Astrocyte (in vitro differentiated cells and primary cell): ENCODE measurements around the gene LAP3. TPM values are rescaled to one million over a fixed set of nuclear protein-coding genes. Genes with fewer than 3 reads are reported as not detected.

Source experiments
- DNase-seq: peaks from one replicate; pipeline ENCODE4 v3.0.0-alpha.2; 2010; ENCODE audit warnings: low read depth
- FAIRE-seq: peaks from 2 replicates; lab custom pipeline; 2011; peaks lifted over from hg19 to GRCh38; lab: Jason Lieb, UNC
- H2AFZ ChIP-seq: 2 replicates; pipeline ENCODE4 v1.6.0; 2012; ENCODE audit warnings: low read depth, low read length, inconsistent platforms
- H3K27ac ChIP-seq: 2 replicates; pipeline ENCODE4 v1.5.1; 2011; ENCODE audit warnings: low read depth, low read length, inconsistent platforms
- H3K27me3 ChIP-seq: 2 replicates; pipeline ENCODE4 v1.6.0; 2011; ENCODE audit warnings: low read length, inconsistent platforms; ENCODE audit not compliant: insufficient read depth
- H3K36me3 ChIP-seq: 2 replicates; pipeline ENCODE4 v1.5.1; 2011; ENCODE audit warnings: low read length, inconsistent platforms; ENCODE audit not compliant: insufficient read depth
- H3K4me1 ChIP-seq: 2 replicates; pipeline ENCODE4 v1.5.1; 2011; ENCODE audit warnings: low read length, inconsistent platforms; ENCODE audit not compliant: insufficient read depth
- H3K4me2 ChIP-seq: 2 replicates; pipeline ENCODE4 v1.6.0; 2012; ENCODE audit warnings: low read length, inconsistent platforms
- H3K4me3 ChIP-seq: 2 replicates; pipeline ENCODE4 v1.5.1; 2011; ENCODE audit warnings: low read depth, mild to moderate bottlenecking, low read length, inconsistent platforms; ENCODE audit not compliant: insufficient read depth
- H3K79me2 ChIP-seq: 2 replicates; pipeline ENCODE4 v1.6.0; 2012; ENCODE audit warnings: mild to moderate bottlenecking, low read length, inconsistent platforms; ENCODE audit not compliant: insufficient read depth
- H3K9ac ChIP-seq: 2 replicates; pipeline ENCODE4 v1.6.0; 2012; ENCODE audit warnings: mild to moderate bottlenecking, low read length, inconsistent platforms
- H3K9me3 ChIP-seq: 2 replicates; pipeline ENCODE4 v1.5.1; 2012; ENCODE audit warnings: low read depth, mild to moderate bottlenecking, low read length, inconsistent platforms; ENCODE audit not compliant: insufficient read depth
- H4K20me1 ChIP-seq: 2 replicates; pipeline ENCODE4 v1.6.0; 2012; ENCODE audit warnings: low read length, inconsistent platforms; ENCODE audit not compliant: insufficient read depth
- H3K27ac Mint-ChIP-seq: one replicate; pipeline ENCODE4 v1.8.0; 2021; ENCODE audit warnings: mild to moderate bottlenecking, mixed read lengths; ENCODE audit not compliant: unreplicated experiment
- H3K27me3 Mint-ChIP-seq: one replicate; pipeline ENCODE4 v1.8.0; 2021; ENCODE audit warnings: low read depth, mixed read lengths; ENCODE audit not compliant: unreplicated experiment
- H3K36me3 Mint-ChIP-seq: one replicate; pipeline ENCODE4 v1.8.0; 2021; ENCODE audit warnings: low read depth, mixed read lengths; ENCODE audit not compliant: unreplicated experiment
- H3K4me1 Mint-ChIP-seq: one replicate; pipeline ENCODE4 v1.8.0; 2021; ENCODE audit warnings: low read depth, mixed read lengths; ENCODE audit not compliant: unreplicated experiment
- H3K4me3 Mint-ChIP-seq: one replicate; pipeline ENCODE4 v1.8.0; 2021; ENCODE audit warnings: mild to moderate bottlenecking, moderate library complexity, mixed read lengths; ENCODE audit not compliant: unreplicated experiment
- H3K9me3 Mint-ChIP-seq: one replicate; pipeline ENCODE4 v1.8.0; 2021; ENCODE audit warnings: mild to moderate bottlenecking, mixed read lengths; ENCODE audit not compliant: unreplicated experiment
- EZH2 ChIP-seq: IDR thresholded peaks from 2 replicates; pipeline ENCODE4 v1.6.1; 2012; ENCODE audit warnings: mild to moderate bottlenecking, low read length, inconsistent platforms; ENCODE audit not compliant: insufficient read depth
- total RNA-seq: library from RNA; stranded (reverse); gene quantifications from 2 replicates; pipeline ENCODE4 v1.2.1, GENCODE V29; 2021
- TF ChIP-seq, protein P1 (sequence below): IDR thresholded peaks from 2 replicates; pipeline ENCODE4 v1.5.1; 2011; ENCODE audit warnings: low read depth, mild to moderate bottlenecking, inconsistent platforms, low read length, moderate library complexity; ENCODE audit not compliant: insufficient read depth

The LAP3 gene
- total RNA-seq, 1 donor from 2014 or later: 163 TPM

DNA sequence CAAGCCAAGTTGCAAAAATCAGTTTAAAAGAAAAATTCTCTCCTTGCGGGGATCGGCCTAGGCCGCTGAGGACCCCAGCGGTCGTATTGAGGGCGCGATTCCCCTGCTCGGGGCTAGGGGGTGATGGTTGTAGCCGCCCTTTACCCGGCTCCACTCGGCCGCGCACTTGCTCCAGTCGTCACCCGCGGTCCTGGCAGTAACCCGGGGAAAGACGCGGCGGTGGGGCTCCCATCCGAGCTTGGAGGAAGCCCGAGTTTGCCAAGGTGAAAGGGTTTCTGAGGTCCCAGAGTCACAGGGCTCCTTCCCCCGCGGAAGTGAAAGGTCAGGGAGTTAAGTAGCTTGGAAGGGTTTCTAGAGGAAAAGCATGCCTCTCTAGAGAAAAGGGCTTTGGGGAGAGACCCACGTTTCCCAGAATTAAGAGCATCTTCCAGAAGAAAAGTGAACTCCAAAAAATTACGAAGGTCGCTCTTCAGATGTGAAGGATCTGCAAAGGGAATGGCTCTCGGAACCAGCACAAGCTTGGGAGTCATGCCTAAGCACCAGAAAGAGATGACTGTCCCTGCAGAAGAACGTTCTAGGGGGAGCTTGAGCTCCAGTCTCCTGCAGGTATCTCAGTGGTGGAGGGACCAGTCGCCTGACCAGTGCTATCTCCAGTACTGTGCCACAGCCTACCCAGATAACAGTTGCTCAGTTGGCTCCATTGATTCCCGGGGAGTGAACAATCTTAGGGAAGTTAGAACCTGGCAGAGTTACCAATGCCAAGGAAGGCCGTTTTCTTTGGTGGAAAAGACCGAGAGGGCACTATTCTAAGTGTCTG, 875 bp downstream of the LAP3 start:
- peak overlapping the region; percentile 93 for H3K27ac Mint-ChIP-seq
- peaks cover 9% of the 10 kb centered on the region for H3K36me3 Mint-ChIP-seq
- no peaks in the 10 kb centered on the region for H3K9me3 ChIP-seq
- H3K4me3 ChIP-seq: peak overlapping the region; percentile 91
- no peaks in the 10 kb centered on the region for H3K27me3 Mint-ChIP-seq
- peak overlapping the region; percentile 90 for H3K9ac ChIP-seq
- no peaks in the 10 kb centered on the region for H3K27me3 ChIP-seq
- peak overlapping the region; percentile 96 for H3K4me2 ChIP-seq
- peak; percentile 2 for DNase-seq
- FAIRE-seq: no peak
- peak overlapping the region; percentile 79 for H2AFZ ChIP-seq
- peaks cover 19% of the 10 kb centered on the region for H3K79me2 ChIP-seq
- H3K36me3 ChIP-seq: peaks cover 10% of the 10 kb centered on the region
- no peak for TF ChIP-seq EZH2
- TF ChIP-seq, protein P1, sequence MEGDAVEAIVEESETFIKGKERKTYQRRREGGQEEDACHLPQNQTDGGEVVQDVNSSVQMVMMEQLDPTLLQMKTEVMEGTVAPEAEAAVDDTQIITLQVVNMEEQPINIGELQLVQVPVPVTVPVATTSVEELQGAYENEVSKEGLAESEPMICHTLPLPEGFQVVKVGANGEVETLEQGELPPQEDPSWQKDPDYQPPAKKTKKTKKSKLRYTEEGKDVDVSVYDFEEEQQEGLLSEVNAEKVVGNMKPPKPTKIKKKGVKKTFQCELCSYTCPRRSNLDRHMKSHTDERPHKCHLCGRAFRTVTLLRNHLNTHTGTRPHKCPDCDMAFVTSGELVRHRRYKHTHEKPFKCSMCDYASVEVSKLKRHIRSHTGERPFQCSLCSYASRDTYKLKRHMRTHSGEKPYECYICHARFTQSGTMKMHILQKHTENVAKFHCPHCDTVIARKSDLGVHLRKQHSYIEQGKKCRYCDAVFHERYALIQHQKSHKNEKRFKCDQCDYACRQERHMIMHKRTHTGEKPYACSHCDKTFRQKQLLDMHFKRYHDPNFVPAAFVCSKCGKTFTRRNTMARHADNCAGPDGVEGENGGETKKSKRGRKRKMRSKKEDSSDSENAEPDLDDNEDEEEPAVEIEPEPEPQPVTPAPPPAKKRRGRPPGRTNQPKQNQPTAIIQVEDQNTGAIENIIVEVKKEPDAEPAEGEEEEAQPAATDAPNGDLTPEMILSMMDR: no peak
- H4K20me1 ChIP-seq: peaks cover 24% of the 10 kb centered on the region
- peaks cover 15% of the 10 kb centered on the region for H3K4me1 ChIP-seq
- H3K4me3 Mint-ChIP-seq: peak overlapping the region; percentile 91
- H3K9me3 Mint-ChIP-seq: no peaks in the 10 kb centered on the region
- peaks cover 14% of the 10 kb centered on the region for H3K4me1 Mint-ChIP-seq
- peak overlapping the region; percentile 79 for H3K27ac ChIP-seq

DNA sequence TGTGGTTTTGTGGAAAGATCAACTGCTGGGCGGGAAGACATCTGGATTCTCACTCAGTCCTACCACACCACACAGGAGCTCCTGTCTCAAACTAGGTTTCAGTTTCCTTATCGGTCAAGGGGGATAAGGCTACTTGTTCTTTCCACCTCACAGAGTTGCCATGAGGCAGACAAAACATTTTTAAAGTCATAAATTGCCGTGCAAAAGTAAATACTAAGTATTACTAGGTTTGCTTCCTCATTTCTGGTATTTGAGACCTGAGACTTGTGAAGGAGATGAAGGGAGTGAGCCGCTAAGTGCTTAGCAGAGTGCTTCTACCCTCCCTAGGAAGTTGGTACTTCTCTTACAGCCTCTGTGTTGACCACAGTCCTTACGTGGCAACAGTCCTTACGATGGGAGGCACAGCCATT, 1.5 kb downstream of the LAP3 start:
- Histone ChIP-seq H3K9ac (peak overlapping the region; percentile 90), H4K20me1 (peaks cover 24% of the 10 kb centered on the region), H3K27me3 (no peaks in the 10 kb centered on the region), H2AFZ (no peak overlapping the region), H3K4me3 (peak overlapping the region; percentile 91), H3K36me3 (peaks cover 12% of the 10 kb centered on the region), H3K79me2 (peaks cover 19% of the 10 kb centered on the region), H3K27ac (no peak overlapping the region), H3K4me2 (peak overlapping the region; percentile 96), H3K9me3 (no peaks in the 10 kb centered on the region), H3K4me1 (peaks cover 15% of the 10 kb centered on the region)
- DNase-seq (no peak), FAIRE-seq (no peak)
- no peaks in the 10 kb centered on the region for H3K9me3 Mint-ChIP-seq
- peaks cover 14% of the 10 kb centered on the region for H3K4me1 Mint-ChIP-seq
- H3K4me3 Mint-ChIP-seq: peak overlapping the region; percentile 91
- H3K27me3 Mint-ChIP-seq: no peaks in the 10 kb centered on the region
- H3K36me3 Mint-ChIP-seq: peaks cover 15% of the 10 kb centered on the region
- TF ChIP-seq EZH2: no peak
- TF ChIP-seq, protein P1: no peak
- peak overlapping the region; percentile 93 for H3K27ac Mint-ChIP-seq

DNA sequence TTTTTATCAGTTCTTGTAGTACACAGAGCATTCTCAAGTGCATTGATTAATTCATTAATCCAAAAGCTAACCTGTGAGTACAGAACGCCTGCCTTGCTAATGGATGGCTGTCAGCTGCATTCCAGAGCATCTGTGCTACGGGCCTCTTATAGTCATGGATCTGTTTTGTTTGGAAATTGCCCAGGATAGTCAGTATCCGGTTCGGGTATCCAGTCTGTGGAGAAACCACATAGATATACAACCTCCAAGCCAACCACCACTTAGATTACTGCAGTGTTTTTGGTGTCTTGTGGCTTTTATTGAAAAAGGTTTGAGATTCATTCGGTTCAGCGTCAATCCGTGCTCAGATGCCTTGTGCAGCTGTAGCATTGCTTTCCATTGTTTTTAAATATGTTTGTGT, 4.0 kb downstream of the LAP3 start:
- TF ChIP-seq, protein P1: no peak
- TF ChIP-seq EZH2: no peak
- H3K9me3 Mint-ChIP-seq: no peaks in the 10 kb centered on the region
- H3K27me3 Mint-ChIP-seq: no peaks in the 10 kb centered on the region
- DNase-seq (peak; percentile 86), FAIRE-seq (no peak)
- Histone ChIP-seq H3K27me3 (no peaks in the 10 kb centered on the region), H3K9ac (no peak overlapping the region), H3K79me2 (peaks cover 19% of the 10 kb centered on the region), H2AFZ (no peak overlapping the region), H3K36me3 (peaks cover 32% of the 10 kb centered on the region), H3K4me2 (peak overlapping the region; percentile 49), H3K27ac (no peak overlapping the region), H3K9me3 (no peaks in the 10 kb centered on the region), H4K20me1 (peaks cover 24% of the 10 kb centered on the region), H3K4me1 (peaks cover 15% of the 10 kb centered on the region), H3K4me3 (no peak overlapping the region)
- no peak overlapping the region for H3K4me3 Mint-ChIP-seq
- H3K27ac Mint-ChIP-seq: no peak overlapping the region
- peaks cover 23% of the 10 kb centered on the region for H3K36me3 Mint-ChIP-seq
- peaks cover 14% of the 10 kb centered on the region for H3K4me1 Mint-ChIP-seq
